ENCODE results near the gene BSND. TPM values are rescaled to one million over a fixed set of nuclear protein-coding genes. Genes with fewer than 3 reads are reported as not detected.
A peak's percentile ranks its signal among the peaks of the same experiment; 100 is the strongest.

The BSND gene
- total RNA-seq, 1 experiment from 2014 or later, result not detected

- BruUV-seq (replicated peaks), result no TSS peak
- DNase-seq (peak; percentile 51), ATAC-seq (peak; percentile 54; the same call in 1 of the 2 replicates)
- no peaks in the 10 kb centered on the region for H3K36me3 ChIP-seq (ENCODE audit: low read depth, low read length)
- no peak for TF ChIP-seq CTCF (conservative IDR thresholded peaks at IDR 0.05; ENCODE audit: low read depth, low read length)
- TF ChIP-seq EZH2phosphoT487 (IDR thresholded peaks at IDR 0.05; ENCODE audit: borderline replicate concordance, low read length), result no peak
- TF ChIP-seq EZH2 (IDR thresholded peaks at IDR 0.05; ENCODE audit: low read length, unreplicated experiment), result no peak
- H3K9me2 ChIP-seq (replicated peaks; ENCODE audit: low read length), result no peaks in the 10 kb centered on the region
- H3K9ac ChIP-seq (ENCODE audit: low read length), result no peak overlapping the region
- ChIA-PET CTCF (no interaction called here), POLR2A (ENCODE audit: unreplicated experiment) (no interaction called here)
- H4K20me1 ChIP-seq (ENCODE audit: low read length), result no peaks in the 10 kb centered on the region
- H3K79me2 ChIP-seq (ENCODE audit: low read length), result no peaks in the 10 kb centered on the region
- H3F3A ChIP-seq (ENCODE audit: low read length, unreplicated experiment), result no peaks in the 10 kb centered on the region
- no peaks in the 10 kb centered on the region for H3K27me3 ChIP-seq (ENCODE audit: low read length)
- no peak overlapping the region for H2AFZ ChIP-seq (ENCODE audit: low read length)
- H3K4me3 ChIP-seq (ENCODE audit: low read length), result no peak overlapping the region
- peaks cover 33% of the 10 kb centered on the region for H3K4me1 ChIP-seq (ENCODE audit: insufficient read depth, low read length)
- no peak overlapping the region for H3K27ac ChIP-seq (ENCODE audit: low read length)
- H3K4me2 ChIP-seq (ENCODE audit: low read length), result no peak overlapping the region
- intact Hi-C loops (cut with micrococcal nuclease), result no loop called here
- H3K9me3 ChIP-seq (ENCODE audit: low read length), result no peaks in the 10 kb centered on the region
Measured at GRCh38 chr1:54965624-54966340, 33.0 kb upstream of the BSND start.

GRCh38 chr1:54967372-54967771, 31.4 kb upstream of the BSND start:
- Histone ChIP-seq H3K9ac (ENCODE audit: low read length) (no peak overlapping the region), H3K4me3 (ENCODE audit: low read length) (no peak overlapping the region), H3K9me2 (replicated peaks; ENCODE audit: low read length) (no peaks in the 10 kb centered on the region), H3K9me3 (ENCODE audit: low read length) (no peaks in the 10 kb centered on the region), H3F3A (ENCODE audit: low read length, unreplicated experiment) (no peaks in the 10 kb centered on the region), H4K20me1 (ENCODE audit: low read length) (no peaks in the 10 kb centered on the region), H3K27ac (ENCODE audit: low read length) (no peak overlapping the region), H3K36me3 (ENCODE audit: low read depth, low read length) (no peaks in the 10 kb centered on the region), H3K4me2 (ENCODE audit: low read length) (no peak overlapping the region; the same call in 1 of the 2 replicates), H3K27me3 (ENCODE audit: low read length) (no peaks in the 10 kb centered on the region), H3K79me2 (ENCODE audit: low read length) (no peaks in the 10 kb centered on the region), H3K4me1 (ENCODE audit: insufficient read depth, low read length) (peaks cover 44% of the 10 kb centered on the region), H2AFZ (ENCODE audit: low read length) (no peak overlapping the region)
- POLR2A ChIA-PET (ENCODE audit: unreplicated experiment), result no interaction called here
- DNase-seq, result peak; percentile 38
- ATAC-seq, result no peak
- BruUV-seq (replicated peaks), result no TSS peak
- TF ChIP-seq CTCF (conservative IDR thresholded peaks at IDR 0.05; ENCODE audit: low read depth, low read length) (no peak), EZH2 (IDR thresholded peaks at IDR 0.05; ENCODE audit: low read length, unreplicated experiment) (no peak), EZH2phosphoT487 (IDR thresholded peaks at IDR 0.05; ENCODE audit: borderline replicate concordance, low read length) (no peak)
- intact Hi-C loops (cut with micrococcal nuclease), result no loop called here
- CTCF ChIA-PET, result no interaction called here

- CTCF ChIA-PET, result no interaction called here
- intact Hi-C loops (cut with micrococcal nuclease), result no loop called here
- Histone ChIP-seq H3K9me3 (ENCODE audit: low read length) (no peaks in the 10 kb centered on the region), H3K27ac (ENCODE audit: low read length) (no peak overlapping the region), H3K4me3 (ENCODE audit: low read length) (no peak overlapping the region), H3K27me3 (ENCODE audit: low read length) (no peaks in the 10 kb centered on the region), H3K4me1 (ENCODE audit: insufficient read depth, low read length) (peaks cover 49% of the 10 kb centered on the region), H2AFZ (ENCODE audit: low read length) (no peak overlapping the region), H3F3A (ENCODE audit: low read length, unreplicated experiment) (peaks cover 4% of the 10 kb centered on the region), H3K4me2 (ENCODE audit: low read length) (no peak overlapping the region), H3K9ac (ENCODE audit: low read length) (no peak overlapping the region), H3K36me3 (ENCODE audit: low read depth, low read length) (no peaks in the 10 kb centered on the region), H4K20me1 (ENCODE audit: low read length) (no peaks in the 10 kb centered on the region), H3K79me2 (ENCODE audit: low read length) (no peaks in the 10 kb centered on the region), H3K9me2 (replicated peaks; ENCODE audit: low read length) (no peaks in the 10 kb centered on the region)
- ATAC-seq (no peak), DNase-seq (no peak)
- POLR2A ChIA-PET (ENCODE audit: unreplicated experiment), result no interaction called here
- no peak for TF ChIP-seq CTCF (conservative IDR thresholded peaks at IDR 0.05; ENCODE audit: low read depth, low read length)
- no peak for TF ChIP-seq EZH2phosphoT487 (IDR thresholded peaks at IDR 0.05; ENCODE audit: borderline replicate concordance, low read length)
- no peak for TF ChIP-seq EZH2 (IDR thresholded peaks at IDR 0.05; ENCODE audit: low read length, unreplicated experiment)
- BruUV-seq (replicated peaks), result no TSS peak
Measured at GRCh38 chr1:54968551-54968950, 30.2 kb upstream of the BSND start.

Measured in PC-3 (cell line).